Stimulated activated CD8-positive, alpha-beta memory T cell treated with anti-CD3 and anti-CD28 coated beads, Interleukin-15, amount 100 ng/mL, for 24 hours (primary cell): ENCODE results near the gene CYB561A3.
"Not testable (repeated sequence)": the region's sequence is repeated elsewhere in the genome, so short reads cannot be mapped to it uniquely, and the experiment has no call there.

Source experiments
- DNase-seq: peaks from one replicate; pipeline ENCODE4 v3.0.0-alpha.2; 2020; ENCODE audit warnings: low read depth

Gene CYB561A3, protein sequence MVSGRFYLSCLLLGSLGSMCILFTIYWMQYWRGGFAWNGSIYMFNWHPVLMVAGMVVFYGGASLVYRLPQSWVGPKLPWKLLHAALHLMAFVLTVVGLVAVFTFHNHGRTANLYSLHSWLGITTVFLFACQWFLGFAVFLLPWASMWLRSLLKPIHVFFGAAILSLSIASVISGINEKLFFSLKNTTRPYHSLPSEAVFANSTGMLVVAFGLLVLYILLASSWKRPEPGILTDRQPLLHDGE

DNA sequence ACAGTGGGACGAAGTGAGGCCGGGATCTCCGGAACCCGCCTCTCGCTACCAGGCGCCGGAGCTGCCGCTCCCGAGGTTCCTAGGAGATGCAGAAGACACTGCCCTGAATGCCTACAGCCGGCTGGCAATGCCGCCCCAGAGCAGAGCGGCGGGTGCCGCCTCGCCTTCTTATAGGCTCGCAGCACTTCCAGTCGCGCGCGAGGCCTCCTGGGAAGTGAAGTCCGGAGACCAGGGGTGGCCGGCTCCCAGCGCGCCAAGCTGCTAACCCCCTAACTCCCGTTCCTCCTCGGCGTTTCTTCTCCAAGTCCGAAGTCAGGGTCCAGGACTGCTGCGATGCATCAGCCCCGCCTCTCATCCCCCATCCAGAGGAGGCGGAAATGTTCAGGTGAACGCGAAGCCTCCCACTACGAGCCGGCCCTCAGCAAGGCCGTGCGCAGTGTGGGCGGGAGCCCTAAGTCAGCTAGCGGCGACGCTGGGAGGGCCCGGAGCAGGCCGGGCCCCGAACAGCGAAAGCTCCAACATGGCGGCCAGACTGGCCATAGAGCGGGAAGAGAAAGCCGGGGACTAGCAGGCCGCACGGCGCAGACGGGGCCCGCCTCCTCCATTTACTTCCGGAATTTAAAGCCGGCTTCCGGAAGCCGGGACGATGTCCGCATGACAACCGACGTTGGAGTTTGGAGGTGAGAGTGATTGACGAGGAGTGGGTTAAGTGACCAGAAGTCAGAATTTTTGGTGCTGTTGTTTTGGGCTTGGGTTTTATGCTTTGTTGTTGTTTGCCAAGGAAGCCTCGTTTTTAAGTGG is at the start of gene CYB561A3, which contains the start of gene TMEM138:
Gene CYB561A3 (minus strand): TSS at position 142 of the 801 bp plus-strand sequence. CDS start 5,169 bp downstream, outside the sequence.
Gene TMEM138 (plus strand): TSS at position 634 of the 801 bp plus-strand sequence. CDS start 2,017 bp downstream, outside the sequence.
- DNase-seq, result peak; percentile 70

- no peak for DNase-seq
Observed at GRCh38 chr11:61406991-61407728, 45.5 kb upstream of the CYB561A3 start.

GRCh38 chr11:61406067-61406466 is 44.4 kb upstream of the CYB561A3 start:
- no peak for DNase-seq

- no peak for DNase-seq
Observed at GRCh38 chr11:61404641-61405040, 43.0 kb upstream of the CYB561A3 start.

DNA sequence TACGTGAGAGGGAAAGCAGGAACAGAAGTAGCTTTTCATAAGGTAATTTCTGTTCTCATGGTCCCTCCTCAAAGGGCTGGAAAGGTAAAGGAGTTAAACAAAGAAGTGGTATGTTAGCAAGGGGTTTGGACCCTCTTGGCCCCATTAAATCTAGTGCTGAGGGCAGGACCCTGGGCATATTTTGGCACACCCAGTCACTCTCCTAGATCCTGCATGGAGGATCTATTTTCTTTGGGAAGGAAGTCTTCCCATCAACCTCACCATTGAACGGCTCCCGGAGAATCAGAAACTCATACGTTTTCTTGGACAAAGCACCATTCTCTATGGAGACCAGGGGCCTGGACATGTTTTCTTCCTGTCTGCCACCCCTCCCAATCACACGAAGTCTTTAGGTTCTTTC is 42.4 kb upstream of the CYB561A3 start:
- DNase-seq, result no peak

- DNase-seq, result no peak
Observed at GRCh38 chr11:61403658-61404057, 42.0 kb upstream of the CYB561A3 start.

GRCh38 chr11:61401573-61401972 is 39.9 kb upstream of the CYB561A3 start:
- DNase-seq, result no peak

GRCh38 chr11:61401173-61401572 is 39.5 kb upstream of the CYB561A3 start:
- no peak for DNase-seq

- DNase-seq, result no peak
Observed at GRCh38 chr11:61392981-61393595, 31.4 kb upstream of the CYB561A3 start.

DNA sequence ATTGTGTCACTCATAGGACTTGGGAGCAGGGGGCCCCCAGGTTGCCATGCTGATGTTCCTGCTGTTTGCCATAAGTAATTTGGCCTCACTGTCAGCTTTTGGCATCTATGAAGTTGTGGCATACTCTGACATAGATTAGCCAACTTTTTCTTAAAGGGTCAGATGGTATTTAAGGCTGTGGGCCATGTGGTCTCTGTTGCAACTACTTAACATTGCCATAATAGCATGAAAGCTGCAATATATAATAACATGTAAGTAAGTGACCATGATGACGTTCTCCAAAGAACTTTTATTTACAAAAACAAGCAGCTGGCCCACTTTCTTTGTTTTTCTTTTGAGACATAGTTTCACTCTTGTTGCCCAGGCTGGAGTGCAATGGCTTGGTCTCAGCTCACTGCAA is 28.5 kb upstream of the CYB561A3 start:
- no peak for DNase-seq

- DNase-seq, result no peak
Observed at GRCh38 chr11:61384271-61385242, 22.9 kb upstream of the CYB561A3 start.

DNA sequence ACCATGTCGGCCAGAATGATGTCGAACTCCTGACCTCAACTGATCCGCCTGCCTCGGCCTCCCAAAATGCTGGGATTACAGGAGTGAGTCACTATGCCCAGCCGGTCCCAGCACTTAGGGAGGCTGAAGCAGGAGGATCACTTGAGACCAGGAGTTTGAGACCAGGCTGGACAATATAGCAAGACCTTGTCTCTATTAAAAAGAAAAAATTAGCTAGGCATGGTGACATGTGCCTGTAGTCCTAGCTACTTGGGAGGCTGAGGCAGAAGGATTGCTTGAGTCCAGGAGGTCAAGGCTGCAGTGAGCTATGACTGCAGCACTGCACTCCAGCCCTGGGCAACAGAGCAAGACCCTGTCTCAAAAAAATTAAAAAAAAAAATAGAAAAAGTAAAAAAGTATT is 22.2 kb upstream of the CYB561A3 start:
- not testable (repeated sequence) for DNase-seq

- no peak for DNase-seq
Observed at GRCh38 chr11:61380884-61381283, 19.2 kb upstream of the CYB561A3 start.

GRCh38 chr11:61378713-61379313 is 17.1 kb upstream of the CYB561A3 start:
- no peak for DNase-seq

- no peak for DNase-seq
Observed at GRCh38 chr11:61377461-61378160, 15.9 kb upstream of the CYB561A3 start.

DNA sequence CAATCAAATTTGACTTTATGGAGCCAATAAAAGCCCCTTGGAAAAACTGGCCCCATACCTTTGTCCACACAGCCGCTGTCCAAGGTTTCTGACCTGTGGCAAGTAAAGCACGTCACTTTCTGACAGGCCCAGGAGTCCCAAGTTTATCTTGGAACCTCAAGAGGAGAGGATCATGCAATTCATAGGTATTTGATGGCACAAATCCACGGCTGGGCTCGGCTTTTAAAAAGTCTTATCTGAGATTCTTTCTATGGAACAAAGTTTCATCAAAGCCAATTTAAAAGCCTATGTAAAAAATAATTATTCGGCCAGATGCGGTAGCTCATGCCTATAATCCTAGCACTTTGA is 14.1 kb upstream of the CYB561A3 start:
- no peak for DNase-seq

GRCh38 chr11:61372659-61373420 is 11.2 kb upstream of the CYB561A3 start:
- DNase-seq, result no peak

DNA sequence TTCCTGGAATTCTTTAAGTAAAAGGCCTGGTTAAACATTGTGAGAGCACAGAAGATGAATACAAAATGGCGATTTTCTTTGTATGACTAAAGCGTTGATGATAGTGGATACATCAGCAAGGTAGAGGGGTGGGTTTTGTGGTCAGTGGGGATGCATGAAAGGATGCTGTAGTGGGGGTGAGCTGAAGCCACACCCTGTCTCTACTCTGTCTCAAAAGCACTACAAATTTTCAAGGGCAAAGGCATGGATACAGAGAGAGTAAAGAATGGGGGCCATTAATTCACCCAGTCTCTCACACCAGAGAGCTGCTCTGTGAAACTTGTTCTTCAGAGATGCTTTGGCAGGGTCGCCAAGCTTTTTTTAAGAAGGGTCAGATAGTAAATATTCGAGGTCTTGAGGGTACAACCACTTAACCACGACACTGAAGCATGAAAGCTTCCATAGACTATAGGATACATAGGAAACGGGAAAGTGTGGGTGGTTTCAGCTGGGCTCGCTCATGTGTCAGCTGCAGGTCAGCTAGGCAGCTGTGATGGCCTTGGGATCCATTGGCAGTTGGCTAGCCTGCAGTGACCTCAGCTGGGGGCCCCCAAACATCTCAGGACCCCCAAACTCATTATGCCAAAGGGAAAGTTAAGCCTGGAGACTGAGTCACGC is 8.8 kb upstream of the CYB561A3 start:
- DNase-seq, result no peak
